ENCODE measurements around the gene RPS18.
A peak's percentile ranks its signal among the peaks of the same experiment; 100 is the strongest.

RPS18 gene

DNA sequence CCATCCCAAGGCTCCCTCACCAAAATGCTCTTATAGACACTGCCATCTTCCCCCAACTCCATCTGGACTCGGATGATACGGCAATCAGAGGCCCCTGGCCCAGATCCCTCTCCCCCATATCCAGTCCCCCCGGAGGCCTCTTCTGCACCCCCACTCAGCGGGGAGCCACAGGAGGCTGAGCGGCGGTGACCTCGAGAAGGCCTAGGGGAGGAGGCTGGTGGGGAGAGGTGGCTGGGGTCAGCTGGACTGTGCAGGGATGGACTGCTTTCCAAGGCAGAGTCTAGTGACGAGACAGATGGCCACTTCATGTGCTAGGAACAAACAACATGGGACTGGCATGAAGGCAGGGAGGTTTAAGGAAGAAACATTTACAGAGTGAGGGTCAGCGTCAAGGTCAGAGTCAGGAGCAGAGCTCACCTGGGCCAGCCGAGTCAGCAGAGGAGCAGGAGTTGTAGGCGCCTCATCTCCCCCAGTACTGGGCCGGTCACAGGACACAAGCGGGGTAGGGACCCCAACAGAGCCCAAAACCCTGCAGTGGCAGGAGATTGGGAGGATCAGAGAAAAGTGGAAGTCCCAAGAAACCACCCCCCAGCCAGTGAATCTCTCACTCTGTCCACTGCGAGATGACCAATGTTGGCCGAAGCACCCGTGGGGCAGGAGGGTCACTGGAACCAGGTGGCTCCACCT is 21.3 kb downstream of the RPS18 start:
- no peak for DNase-seq

DNA sequence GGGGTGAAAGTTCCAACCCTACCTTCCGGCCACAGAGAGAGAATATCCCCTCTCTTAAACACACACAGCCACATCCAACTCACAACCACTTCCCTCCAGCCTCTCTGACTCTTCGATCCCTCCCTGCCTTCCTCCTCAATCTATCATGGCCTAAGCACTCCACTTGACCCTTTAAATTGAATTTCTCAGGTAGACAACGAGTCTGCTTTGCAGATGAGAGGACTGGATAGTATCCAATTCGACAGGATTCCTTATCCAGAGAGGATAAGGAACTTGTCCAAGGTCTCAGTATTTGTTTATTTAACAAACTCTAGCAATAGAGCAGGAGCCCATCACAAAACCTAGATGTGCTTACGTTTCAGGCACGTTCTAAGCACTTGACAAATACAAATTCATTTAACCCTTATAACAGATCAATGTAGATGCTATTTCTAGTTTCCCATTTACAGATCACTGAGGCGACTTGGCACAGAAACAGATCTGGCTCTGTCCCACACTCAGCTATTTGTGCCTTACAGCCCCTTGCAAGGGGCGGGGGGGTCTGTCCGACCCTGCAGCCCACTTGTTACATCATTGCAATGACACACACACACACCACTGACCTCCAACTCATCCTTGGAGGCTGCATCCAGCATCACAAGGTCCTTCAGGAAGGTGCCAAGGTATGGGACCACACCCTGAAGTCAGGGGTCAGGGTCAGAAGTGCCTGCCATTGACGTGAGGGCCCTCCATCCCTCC is 22.4 kb downstream of the RPS18 start:
- no peak for DNase-seq

DNA sequence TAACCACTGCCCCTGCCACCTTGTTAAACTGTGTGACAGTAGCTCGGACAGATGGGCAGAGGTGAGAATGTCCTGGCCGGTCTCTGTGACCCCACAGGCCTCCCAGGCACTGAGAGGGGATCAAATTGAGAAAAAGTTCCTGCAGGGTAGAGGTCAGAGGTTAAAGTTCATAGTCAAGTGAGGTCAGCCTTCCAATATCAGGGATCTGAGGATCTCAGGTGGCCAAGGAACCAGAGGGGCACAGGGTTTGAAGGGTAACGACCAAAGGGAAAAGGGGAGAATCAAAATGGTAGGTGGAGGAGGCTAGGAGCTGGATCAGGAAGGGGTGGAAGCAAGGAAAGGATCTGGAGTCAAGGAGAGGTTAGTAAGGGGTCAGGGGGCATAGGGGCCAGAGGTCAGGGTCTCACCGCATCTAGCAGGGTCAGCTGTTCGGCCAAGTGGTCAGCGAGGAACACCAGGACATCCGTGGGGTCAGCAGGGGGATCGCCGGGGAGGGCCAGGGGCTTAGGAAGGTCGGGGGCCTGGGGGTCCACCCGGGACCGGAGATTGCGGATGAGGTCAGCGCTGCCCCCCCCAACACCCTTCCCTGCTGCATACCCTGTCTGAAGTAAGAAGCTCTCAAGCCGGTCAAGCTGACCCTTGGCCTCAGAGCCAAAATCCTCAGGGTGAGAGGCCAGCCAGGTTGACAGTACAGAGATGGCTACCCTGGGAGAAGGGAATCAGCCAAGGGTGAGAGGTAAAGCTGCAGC is 23.9 kb downstream of the RPS18 start:
- no peak for DNase-seq

DNA sequence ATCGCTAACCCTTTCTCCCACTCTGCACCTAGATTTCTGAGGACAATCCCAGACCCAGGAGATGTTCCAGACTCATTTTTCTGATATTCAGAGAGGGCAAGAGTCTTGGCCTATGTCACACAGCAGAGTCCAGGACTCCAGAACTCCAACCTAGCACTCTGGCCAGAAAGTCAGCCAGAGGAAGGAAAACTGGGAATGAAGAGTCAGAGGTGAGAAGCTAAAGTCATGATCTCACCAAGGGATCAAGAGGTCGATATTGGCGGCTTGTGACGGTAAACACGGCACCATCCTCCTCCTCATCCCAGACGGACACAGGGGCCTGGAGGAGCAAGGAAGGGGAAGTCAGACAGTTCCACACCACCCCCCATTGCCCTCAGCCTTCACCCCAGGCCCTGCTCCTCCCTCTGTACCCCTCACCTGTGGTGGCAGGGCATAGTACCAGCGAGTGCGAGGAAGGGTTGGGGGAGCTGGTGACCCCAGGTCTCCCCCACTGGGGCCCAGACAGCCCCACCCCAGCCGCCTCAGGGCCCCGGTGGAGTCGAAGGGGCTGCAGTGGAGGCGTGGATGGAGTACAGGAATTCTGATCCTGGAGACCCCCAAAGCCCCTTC is 25.0 kb downstream of the RPS18 start:
- DNase-seq = no peak

DNA sequence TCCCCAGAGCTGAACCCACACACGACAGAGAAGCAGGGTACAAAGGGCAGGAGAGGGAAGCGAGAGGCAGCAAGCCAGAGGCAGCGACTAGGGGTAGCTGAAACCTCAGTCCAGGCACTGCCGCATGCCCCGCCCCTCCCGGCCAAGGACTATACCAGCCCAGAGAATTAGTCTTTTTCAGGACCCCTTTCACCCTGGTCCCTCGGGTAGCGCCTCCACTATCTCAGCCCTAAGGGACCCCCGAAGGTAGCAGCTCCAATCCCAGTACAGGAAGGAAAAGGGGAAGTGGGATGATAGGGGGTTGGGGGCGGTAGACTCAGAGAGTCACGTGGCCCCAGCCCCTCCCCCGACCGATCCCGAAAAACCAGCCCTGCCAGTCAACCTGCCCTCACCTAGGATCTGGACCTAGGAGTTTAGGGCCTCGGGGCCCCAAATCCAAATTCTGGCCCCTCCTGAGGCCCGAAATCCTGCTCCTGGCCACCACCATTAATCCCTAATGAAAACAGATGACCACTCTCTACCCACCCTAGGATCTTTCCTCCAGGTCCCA is 25.6 kb downstream of the RPS18 start:
- no peak for DNase-seq

DNA sequence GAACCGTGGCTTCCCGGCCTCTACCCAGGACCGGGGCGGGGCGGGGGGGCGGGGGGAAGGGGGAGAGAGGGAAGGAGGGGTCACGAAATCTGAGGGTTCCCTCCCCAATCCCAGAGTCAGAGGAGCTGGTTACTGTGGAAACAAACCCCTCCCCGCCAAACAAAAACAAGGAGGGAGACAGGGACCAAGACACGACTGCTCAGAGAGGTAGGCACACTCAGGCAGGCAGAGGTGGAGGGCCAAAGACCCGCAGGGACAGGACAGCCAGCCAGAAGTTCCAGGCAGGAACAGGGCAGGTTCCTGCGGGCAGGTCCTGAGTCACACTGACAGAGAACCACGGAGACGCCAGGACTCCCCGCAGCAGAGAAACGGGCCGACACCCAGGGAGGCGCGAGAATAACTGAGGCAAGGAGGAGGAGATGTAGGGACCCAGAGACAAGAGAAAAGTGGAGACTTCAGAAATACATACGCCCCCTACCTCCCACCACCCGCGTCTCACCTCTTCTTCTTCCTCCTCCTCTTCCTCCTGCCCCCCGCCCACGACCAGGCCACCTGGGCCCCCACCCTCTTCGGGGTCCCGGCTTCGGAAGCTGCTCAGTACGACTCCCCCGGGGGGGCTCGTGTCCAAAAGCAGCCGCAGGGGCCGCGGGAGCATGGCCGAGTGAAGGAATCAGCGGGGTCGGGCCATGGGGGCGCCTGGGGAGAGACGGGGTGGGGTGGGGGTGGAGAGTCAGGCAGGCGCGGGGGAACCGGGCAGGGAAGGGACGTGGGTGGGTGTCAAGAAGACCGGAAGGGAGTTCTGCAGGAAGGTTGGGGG is 26.3 kb downstream of the RPS18 start:
- DNase-seq = peak in 1 of 2 donors; percentile 62

DNA sequence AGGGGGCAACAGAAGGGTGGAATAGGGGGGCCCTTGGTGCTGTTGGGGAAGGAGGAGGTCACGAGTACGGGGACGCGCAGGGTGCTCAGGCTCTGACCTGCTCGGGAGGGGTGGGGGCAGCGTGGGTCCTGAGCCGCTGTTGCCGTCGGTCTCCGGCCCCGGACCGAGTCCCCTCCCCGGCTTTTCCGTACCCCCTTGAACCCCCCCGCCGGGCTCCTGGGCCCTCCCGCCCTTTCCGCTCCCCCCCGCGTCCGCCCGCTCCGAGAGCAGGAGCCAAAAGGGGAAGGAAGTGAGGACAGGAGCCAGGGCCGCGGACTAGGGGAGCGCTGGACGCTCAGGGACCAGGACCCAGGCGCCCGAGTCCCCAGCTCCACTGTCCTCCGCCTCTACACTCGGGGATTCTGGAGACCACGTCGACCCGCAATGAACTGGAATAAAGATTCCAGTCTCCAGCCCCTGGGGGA is 26.9 kb downstream of the RPS18 start, which contains the start of gene RGL2:
TSS of gene RGL2 (minus strand) at position 170 of the 464 bp plus-strand sequence. CDS start 332 bp downstream, outside the sequence.
- no peak for DNase-seq

DNA sequence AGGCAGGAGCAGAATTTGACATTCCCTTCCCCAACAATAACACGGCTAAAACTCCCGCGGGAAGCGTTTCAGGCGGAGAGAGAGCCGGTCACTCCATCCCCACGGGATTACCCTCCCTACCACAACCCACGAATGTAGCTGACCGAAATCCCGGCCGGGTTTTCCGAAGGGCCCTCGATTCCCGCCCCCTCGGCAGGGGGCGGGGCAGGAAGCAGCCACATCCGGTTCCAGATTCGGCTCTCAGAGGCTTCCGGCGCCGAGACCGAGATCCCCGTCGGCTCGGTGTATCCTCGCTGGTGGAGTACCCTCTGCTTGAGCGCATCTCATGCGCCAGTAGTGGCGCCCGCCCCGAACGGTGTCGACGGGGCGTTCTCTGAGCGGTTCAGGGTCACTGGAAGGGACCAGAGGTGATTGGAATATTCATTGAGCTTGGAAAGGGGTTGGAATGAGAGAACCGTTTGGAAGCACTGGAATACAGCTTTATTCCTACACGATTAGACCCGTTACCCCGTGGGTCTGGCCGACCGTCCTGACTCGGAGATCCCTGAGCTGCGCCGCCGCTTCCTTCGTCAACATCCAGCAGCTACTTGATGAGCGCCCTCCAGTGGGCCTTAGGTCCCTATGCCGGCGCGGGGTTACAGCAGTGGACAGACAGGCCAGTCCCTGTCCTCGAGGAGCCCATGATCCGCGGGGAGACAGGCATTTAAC is 27.5 kb downstream of the RPS18 start:
- DNase-seq = peak; percentile 91 to 92

DNA sequence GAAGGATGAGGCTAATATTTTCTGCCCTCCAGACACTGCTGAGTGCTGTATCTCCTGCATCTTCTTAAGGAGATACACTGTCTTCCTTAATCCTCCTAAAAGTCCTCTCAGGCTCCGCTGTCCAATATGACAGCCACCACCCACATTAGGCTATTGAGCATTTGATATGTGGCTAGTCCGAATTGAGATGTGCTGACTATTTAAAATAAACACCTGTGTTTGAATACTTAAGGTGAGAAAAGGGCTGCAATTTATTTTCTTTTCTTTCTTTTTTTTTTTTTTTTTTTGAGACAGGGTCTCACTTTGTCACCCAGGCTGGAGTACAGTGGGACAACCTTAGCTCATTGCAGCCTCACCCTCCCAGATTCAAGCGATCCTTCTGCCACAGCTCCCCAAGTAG is 30.0 kb downstream of the RPS18 start:
- DNase-seq = no peak

DNA sequence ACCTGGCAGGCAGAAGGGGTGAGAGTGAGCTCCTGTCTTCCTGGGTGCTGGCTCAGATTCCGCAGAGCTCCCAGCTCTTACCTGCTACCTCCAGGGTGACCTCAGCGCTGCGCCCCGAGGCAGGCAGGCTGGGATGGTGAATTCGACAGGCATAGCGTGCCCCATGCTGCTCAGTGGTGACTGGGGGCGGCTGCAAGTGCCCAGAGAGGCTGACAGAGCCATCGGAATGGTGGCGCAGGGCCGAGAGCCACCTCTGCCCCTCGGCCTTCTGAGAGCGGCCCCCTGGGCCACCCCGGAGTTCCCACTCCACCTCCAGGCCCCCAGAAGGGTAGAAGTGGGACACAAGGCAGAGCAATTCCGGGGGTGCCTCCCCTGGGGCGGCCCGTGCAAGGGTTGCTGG is 32.3 kb downstream of the RPS18 start:
- no peak for DNase-seq

DNA sequence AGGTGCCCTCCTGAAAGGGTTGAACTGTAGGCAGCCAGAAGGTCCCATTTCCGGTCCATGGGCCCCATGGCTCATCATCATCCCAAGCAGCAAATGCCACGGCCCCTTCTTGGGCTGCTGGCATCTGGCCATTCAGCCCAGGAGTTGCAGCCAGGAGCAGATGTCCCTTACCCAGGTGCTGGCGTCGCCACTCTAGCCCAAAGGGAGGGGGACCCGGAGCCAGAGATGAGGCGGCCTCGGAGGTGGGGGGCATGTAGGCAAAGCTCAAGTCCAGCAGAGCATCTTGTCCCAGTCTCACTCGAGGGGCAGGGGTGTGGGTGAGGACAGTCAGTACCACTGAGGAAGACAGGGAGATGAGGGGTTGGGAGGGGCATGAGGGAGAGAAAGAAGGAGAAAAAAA is 33.2 kb downstream of the RPS18 start:
- DNase-seq = no peak

DNA sequence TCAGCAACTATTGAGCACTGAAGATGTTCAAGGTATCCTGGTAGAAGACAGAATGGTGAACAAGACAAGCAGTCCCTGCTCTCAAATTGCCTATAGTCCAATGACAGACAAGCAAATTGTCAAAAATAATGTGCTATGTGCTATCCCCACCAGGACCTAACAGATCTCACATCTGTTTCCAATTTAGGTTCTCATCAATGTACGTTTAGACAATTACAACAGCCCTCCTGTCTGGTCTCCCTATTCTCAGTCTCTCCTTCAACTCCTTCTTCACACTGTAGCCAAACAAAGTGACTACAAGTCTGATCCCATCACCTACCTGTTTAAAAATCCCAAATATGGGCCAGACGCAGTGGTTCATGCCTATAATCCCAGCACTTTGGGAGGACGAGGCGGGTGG is 34.5 kb downstream of the RPS18 start:
- DNase-seq = no peak

DNA sequence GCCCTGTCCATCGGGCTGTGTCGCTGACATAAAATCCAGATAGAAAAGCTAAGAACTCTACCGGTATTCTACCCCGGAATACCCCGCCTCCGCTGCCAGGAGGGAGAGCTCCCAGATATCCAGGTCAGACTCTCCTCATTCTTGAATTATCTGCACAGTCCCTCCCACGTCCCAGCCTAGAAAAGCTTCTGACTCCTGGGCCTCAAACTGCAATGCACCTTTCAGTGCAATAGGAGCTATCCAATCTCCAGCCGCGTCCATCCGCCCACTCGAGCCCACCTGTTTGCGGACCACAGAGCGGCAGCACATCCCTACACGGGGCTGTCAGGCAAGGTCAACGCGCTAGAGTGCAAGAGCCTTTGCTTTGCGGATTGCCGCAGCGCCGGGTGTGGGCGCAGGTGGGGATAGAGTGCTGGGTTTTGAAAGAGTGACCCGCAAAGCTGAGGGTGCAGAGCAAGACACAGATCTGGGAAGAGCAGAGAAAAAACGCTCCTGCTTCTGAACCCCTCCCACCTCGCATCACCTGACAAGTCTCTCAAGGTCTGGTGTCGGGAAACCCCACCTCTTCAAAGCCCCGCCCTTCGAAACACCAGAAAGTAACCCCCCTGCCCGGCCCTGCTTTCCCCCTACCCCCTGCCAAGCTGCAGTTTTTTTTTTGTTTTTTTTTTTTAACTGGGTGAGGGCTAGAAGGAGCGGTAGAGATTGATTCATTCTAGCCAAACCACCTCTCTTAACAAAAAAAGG is 40.7 kb downstream of the RPS18 start:
- DNase-seq = peak; percentile 64

DNA sequence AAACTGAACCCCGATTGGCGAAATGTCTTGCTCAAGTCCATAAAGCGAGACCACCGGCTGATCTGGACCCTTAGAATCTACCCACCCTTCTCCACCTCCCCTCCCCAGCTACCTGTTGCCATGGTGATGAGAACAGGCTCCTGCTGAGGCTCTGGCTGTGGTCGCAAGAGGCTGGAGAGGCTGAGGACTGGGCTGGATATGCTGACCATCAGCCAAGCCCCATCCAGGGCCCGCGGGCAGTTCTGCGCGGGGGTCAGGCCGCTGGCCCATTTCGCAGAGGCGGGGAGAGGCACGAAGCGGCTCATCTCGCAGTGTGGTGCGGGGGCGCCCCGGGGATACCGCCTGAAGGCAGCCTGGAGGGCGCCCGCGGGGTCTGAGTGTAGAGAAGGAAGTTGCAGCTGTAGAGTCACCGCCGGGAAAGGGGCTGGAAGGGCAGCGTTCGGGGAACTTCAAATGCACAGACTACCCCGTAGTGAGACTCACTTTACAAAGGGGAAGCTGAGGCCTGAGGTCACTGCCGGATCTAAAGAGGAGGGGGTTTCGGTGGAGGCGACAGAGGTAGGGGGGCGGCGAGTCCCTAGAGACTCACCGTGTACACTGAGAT is 41.3 kb downstream of the RPS18 start:
- peak; percentile 32 to 34 for DNase-seq

DNA sequence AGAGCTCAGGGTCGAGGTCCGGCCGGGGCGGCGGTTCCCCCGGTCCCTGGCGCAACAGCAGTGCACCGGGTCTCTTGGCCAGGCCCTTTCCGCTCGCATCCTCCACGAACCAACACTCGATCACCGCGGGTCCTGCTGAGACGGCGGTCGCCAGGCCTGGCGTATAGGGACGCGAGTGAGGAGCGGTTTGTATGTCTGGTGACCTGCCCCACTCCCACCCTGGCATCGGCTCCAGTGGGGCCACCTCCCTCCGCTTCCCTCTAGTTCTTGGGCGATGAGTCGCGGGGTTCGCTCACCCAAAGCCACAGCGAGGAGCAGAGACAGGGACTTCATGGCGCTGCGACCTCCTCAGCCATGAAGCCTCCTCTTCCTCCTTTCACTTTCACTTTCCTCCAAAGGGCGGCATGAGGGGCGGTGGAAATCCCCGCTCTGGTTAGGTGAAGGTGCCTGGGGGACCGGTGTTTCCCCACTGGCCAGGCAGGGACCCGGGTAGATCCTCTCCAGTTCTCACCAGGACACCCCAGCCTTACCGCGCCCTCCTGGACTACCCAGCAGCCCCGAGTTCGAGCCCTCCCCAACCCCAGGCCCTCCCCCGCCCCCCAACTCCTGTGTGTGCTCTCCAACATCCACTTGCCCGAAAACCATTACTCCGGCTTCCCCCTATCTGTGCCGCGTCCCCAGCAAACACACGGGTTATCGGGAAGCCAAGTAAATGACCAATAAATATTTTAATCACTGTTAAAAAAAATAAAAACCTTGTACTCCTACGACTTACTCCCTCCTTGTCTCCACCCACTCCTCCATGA is 42.0 kb downstream of the RPS18 start, which contains the start of gene TAPBP:
TSS of gene TAPBP (minus strand) at position 370 of the 806 bp plus-strand sequence. CDS start at position 333, 37 bp downstream.
- peak; percentile 64 to 69 for DNase-seq

DNA sequence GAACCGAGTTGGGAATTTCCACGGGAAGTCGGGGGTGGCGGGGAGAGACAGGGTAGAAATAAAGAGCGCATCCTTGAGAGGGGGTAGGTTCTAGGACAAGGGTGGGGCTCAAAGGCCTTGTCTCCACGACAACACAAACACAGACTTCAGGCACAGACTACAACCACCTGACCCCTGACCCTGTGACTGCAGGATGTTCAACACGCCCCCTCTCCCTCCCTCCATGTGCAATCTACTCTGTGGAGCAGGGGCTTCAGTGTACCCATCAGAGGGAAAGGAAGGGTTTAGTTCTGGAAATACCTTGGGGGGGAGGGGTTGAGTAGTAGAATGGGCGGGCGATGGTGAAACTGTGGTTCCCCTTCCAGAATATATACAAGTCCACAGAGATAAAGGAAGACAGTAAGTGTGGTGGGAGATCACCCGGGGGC is 42.7 kb downstream of the RPS18 start:
- DNase-seq = peak; percentile 41 to 45

DNA sequence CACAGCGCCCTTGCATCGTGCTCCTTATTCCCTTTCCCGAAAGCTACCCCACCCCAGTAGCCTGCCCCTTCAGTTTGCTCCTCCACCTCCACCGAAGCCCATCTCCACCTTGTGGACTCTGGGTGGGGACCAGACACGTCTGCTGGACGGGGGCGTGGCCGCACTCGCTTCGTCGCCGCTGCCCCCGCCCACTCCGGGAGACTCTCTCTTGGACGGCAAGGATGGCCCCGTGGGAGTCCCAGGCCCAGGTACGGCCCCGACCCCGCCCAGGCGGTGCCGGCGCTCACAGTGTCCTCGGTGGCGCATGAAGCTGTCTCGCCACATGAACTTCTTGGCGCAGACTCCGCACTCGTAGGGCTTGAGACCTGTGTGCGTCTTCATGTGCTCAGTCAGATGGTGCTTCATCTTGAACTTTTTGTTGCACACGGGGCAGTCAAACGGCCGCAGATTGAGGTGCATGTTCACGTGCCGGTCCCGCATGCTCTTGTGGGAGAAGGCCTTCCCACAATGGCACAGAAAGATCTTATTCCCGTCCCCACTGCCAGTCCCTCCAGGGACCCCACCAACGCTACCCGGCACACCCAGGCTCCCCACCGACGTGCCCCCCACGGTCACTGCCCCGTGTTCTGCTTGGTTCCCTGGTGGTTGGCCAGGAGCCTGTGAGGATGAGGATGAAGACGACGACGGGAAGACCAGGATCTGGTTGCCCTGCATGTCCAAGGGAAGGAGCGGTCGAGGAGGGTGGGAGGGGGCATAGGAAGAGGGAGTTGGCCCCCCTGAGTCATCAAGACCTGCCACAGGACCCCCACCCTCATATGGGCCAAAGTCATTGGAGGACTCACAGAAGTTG is 43.3 kb downstream of the RPS18 start:
- DNase-seq = no peak

Data from stimulated activated CD4-positive, alpha-beta T cell treated with anti-CD3 and anti-CD28 coated beads, Interleukin-2, amount 100 ng/mL, for 48 hours (primary cell).